ENCODE data around the gene DENND1A.

Gene DENND1A

DNA sequence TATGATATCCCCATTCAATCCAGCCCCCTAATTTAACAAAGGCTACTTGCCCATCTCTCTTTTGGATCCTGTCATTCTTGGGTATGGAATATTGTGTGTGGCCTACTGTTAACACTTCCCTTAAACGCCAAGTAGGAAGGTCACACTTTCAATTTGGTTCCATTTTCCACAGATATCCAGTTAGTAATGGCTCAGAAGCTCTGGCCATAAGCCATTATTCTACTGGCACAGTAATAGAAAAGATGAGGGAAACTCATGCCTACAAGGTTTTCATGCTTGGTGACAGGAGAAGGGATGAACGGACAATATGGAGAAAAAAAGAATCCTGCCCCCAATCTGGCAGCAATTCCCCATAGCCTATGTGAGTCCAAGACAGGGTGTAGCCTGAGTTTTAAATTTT, 346.3 kb downstream of the DENND1A start:
- no peak for DNase-seq (ENCODE audit: low spot score)

DNA sequence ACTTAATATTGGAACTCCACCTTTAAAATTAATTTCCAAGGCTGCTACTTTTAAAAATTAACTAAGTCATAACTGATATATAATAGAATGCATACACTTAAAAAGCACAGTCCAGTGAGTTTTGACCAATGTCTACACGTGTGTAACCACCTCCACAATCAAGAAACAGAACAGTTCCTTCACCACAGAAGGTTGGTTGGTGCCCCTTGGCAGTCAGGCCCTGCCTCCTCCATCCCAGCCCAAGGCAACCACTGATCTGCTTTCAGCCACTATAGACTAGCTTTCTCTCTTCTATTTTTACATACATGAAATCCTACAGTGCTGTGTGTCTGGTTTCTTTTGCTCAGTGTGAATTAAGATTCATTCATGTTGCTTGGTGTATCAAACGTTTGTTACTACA, 358.7 kb downstream of the DENND1A start:
- DNase-seq (ENCODE audit: low spot score) = no peak

DNA sequence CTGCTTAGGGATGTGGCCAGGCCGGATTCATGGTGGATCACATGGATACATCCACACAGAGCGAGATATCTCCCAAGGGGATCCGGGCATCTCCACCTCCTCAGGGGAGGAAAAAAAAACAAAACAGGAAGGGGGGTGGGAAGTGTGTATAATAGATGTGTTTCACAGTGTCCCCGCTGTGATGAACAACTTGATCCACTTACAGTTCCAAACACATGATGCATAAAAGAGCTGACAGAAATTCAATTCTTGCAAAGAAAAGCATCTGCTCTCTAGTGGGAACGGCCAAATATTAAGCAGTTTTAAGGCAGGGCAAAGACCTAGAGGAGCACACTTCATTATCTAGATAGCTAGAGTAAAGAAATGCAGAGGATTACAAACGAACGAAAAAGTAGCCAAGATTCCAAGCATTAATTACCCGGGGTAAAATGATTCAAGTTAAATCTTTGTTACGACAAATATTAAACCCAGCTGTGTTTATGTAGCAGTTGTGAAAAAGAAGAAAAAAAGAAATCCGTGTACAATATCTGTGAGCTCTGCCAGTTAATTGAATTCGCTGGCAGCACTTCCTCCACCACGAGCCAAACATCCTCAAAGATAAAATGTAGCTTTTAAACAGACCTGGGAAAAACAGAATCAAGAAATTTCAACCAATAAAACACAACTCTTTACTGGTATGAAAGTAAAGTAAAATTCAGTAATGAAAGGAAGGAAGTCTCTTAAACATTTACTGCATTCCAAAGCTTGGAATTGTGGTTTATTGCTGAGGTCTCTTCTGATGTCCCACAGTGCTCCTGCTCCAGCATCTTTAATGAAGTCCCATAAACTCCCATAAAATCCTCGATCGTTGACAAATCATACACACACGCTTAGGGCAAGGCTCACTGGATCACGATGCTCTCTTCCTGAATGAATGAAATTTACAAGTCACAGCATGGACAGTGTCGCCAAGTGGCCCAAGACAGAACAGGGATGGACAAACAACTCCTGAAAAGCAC, 360.9 kb downstream of the DENND1A start:
- peak; percentile 49 for DNase-seq (ENCODE audit: low spot score)

DNA sequence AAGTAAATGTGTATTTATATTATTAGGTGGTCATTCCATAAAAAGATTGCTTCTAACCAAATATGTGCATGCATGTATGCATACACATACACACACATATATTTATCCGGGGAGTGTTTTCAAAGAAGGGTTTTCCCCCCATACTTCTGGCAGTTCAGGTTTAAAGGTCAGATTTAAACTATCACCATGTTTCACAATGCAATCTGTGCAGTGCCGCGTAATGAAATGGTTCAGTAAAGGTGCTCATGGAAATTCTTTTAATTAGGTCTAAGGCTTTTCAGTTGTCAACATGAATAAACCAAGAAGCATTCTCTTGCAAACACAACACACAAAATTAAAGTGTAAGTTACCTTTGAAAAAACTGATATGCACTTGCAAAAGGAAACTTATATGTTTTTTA, 362.9 kb downstream of the DENND1A start:
- DNase-seq (ENCODE audit: low spot score) = no peak

DNA sequence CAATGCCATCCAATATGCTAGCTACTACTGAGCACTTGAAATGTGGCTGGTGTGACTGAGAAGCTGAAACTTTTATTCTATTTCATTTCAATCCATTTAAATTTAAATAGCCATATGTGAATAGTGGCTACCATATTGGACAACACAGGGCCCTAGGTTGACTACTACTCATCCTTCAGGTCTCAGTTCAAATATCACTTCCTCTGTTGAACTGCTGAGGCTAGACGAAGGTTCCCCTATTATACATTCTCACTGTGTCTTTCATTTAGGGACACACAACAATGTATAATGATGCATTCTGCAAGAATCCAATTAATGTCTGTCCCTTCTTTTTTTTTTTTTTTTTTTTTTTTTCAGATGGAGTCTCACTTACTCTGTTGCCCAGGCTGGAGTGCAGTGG, 365.3 kb downstream of the DENND1A start:
- DNase-seq (ENCODE audit: low spot score) = no peak

DNA sequence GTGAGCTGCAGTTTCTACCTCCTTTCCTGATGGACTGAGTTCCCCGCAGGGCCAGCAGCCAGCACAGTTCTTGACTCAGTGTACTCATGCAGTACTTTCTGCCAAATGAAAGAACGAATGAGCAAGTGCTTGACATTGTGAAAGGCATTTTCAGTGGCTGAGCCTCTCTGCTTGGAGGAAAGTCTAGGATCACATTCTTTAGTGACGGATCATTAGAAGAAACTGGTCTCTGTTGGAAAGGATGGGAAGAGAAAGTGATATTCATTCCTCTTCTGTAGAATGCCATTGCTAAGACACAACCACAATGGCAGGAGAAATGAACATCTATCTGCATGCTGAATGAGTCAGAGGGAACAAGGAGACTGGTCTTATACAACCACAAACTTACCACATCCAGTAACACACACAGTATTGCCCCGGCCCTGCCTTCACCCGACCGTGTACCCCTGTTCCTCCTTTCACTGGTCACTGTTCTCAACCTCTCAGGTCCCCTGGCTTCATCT, 367.0 kb downstream of the DENND1A start:
- DNase-seq (ENCODE audit: low spot score) = peak; percentile 9

DNA sequence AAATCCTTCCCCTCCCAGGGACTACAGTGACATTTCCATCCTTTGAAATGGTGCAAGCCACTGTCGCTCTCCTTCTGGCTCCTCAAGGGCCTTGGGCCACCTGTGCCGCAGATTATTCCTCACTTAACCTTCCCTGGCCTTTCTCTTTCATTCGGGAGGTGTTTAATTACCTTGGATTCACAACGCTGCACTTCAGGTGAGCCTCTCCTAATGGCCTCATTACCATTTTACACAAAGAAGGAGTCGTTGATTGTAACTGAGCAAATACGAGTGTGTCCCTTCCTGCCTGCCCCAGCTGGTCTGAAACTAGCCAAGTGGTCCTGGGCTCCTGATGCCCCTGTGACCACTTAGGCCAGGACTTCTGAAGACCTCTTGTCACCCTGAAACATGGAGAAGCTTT, 368.9 kb downstream of the DENND1A start:
- no peak for DNase-seq (ENCODE audit: low spot score)

DNA sequence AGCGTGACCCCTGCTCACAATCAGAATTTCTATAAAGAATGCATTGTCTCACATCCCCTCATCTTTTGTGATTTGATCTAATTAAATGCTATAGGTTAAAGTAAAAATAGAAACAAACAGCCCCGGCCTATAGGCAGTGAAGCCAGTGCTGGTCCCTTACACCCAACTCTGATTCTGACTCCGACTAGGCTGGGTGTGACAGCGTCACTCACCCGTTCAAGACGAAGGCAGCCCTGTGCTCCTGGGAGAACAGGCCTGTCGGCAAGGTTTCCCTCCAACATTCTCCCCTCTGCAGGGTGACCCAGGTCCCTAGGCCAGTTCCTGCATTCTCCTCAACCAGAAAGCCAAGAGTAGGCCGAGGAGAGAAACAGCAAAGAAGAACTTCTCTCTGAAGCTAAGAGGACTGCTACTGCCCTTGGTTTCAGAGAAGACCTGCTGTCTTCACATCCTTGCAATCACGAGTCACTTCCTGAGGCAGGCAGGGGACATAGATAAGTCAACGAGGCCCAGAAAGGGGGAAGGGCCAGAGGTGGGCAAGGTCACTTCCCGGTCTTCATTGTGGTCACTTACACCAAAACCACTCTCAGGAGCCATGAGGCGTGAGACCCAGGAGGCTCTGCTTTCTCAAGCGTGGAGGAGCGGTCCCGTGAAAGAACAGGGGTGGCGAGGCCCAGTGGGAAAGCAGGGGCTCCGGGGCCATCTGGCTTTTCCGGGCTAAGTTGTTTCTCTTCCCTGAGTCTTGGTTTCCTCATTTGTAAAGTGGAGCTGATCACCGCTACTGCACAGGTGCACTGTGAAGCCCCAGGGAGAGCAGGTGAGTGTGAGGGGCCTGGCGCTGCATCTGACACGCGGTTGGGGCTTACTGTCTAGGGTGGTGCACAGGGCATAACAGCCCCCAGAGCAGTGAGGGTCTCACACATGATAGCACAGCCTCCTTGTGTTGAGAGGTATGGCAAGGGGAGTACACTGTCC, 373.2 kb downstream of the DENND1A start:
- no peak for DNase-seq (ENCODE audit: low spot score)

DNA sequence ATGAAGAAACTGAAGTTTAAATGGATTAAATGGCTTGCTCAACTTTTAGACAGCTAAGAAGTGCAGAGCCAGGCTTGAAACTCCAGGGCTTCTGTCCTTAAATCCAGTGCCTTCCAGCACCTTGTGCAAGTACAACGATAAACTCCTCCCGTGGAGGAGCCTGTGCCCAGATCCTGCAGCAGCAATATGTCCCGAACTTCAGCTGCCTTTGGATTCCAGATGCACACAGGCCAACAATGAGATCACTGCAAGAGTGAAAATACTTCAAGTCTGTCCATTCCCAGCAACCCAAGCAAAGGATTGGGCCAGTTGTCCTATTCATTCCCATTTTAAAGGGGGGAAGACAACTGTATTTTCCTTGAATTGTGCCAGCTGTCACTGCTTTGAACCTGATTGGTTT, 374.3 kb downstream of the DENND1A start:
- no peak for DNase-seq (ENCODE audit: low spot score)

DNA sequence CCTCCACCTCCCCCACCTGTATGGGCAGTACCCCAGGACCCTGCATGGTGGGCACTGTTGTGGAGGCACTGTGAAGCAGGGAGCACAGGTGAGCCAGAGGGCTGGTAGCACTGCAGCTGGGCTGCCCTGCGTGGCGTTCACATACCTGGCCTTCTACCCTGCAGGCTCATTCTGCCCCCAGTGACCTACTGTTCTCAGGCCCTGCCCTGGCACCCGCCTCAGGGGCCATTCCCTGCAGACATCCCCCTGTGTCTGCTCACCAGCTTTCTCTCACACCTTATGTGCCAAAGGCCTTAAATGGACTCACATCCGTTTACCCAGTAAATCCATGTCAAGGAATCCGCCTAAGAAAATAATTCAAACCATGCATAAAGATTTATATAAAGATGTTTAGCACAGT, 377.4 kb downstream of the DENND1A start:
- DNase-seq (ENCODE audit: low spot score) = no peak

DNA sequence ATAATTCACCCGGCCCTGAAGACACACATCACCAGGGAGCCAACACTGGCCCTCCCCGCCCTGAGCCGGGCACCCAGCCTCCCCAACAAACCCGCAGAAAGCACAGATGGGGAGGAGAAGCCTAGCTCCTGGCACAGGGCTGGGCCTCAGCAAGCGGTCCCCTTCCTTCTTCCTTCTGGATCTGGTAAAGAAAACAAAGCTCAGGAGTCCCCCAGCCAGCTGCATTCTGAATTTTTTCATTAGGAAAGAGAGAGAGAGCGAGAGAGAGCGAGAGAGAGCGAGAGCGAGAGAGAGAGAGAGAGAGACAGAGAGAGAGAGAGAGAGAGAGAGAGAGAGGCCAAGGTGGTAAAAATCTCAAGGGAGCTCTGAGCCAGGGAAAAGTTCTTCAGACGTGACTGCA, 378.2 kb downstream of the DENND1A start:
- DNase-seq (ENCODE audit: low spot score) = no peak

DNA sequence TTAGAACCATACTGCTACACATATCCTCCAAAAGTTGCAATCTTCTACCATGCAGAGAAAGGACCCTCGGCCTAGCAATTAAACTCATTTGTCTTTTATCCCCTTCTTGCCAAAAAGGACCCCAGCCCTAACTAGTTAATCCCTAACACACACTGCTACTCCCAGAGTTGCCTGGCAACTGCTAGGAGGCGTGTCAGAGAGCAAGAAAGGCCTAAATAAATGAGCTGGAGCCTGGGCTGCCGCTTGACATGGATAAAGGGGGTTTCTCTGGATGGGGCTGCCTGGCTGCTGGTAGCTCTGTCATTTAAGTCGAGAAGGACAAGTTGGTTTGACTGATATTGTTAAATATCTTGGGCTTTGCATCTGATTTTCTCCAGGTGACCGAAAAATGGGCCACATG, 379.1 kb downstream of the DENND1A start:
- DNase-seq (ENCODE audit: low spot score) = no peak

DNA sequence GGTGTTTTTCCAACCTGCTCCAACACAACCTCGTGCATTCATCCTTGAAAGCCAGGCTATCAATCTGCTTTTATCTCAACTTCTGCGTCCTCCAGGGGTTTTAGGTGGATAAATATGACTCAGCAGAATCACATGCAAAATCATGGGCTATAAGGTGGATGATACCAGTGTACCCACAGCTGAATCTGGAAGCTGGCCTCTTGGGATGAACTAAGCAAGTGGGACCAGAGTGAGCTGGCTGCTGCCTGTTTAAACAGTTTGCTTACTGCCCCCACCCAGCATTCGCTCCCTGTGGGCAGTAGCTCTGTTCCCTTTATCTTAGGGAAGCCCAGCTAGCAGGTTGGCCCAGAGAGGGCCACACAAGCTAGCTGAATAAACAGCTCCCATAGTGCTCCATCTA, 379.9 kb downstream of the DENND1A start:
- no peak for DNase-seq (ENCODE audit: low spot score)

DNA sequence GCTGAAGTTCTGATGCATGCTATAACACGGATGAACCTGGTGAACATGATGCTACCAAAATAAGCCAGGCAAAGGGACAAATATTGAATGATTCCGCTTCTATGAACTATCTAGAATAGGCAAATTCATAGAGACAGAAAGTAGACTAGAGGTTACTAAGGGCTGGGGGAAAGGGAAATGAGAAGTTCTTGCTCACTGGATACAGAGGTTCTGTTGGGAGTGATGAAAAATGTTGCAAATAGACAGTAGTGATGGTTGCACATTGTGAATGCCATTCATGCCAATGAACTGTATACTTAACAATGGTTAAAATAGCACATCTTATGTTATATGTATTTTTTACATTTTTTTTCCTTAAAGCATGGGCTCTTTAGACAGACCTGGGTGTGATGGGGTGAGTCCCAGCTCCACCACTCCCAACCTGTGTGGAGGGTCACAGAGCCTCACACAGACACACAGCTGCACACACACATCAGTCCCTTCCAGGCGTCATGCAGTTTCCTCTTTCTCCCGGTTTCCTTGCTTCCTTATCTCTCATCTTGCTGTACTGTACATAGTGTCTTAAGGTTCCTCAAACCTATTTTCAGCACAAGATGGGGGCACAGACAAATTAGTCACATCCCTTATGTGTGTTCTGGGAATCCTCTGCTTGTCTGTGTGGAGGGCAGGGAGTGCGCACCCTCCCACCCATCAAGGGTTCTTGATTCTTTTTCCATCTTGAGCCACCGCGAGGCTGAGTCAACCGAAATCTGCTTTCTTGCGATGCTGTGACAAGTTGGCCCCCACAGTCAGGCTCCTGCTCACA, 381.0 kb downstream of the DENND1A start:
- DNase-seq (ENCODE audit: low spot score) = no peak

DNA sequence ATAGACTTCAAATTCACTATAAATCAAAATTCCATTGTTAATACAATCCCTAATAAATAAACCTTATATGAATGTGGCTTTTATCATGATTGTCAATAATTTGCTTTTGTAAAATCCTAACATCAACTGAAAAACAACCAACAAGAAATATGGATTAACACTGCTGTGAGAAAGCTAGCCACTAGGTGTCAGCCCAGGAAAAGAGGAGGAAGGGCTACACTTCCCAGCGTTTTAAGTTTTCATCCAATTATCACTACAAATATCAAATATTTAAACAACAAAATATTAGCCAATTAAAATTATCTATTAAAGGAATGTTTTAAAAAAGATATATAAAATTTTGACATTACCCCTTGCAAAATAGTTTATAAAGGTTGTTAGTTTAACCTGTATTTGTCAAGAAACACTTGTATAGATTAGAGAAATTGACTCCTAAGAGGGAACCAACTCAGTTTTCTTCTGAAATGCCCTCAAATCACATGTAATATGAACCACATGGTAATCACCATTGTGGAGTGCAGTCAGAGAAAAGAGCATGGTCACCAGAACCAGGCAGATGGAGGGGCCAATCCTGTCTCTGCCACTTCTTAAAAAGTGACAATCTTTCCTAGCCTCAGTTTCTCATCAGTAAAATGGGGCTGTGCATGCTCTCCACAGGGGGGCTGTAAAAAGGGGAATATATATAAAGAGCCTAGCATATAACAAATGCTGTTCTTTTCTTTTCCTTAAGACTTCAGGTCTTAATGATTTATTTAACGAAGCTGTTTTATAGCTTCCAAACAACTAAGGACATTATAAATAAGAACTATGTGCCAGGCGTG, 385.7 kb downstream of the DENND1A start:
- peak; percentile 57 for DNase-seq (ENCODE audit: low spot score)

DNA sequence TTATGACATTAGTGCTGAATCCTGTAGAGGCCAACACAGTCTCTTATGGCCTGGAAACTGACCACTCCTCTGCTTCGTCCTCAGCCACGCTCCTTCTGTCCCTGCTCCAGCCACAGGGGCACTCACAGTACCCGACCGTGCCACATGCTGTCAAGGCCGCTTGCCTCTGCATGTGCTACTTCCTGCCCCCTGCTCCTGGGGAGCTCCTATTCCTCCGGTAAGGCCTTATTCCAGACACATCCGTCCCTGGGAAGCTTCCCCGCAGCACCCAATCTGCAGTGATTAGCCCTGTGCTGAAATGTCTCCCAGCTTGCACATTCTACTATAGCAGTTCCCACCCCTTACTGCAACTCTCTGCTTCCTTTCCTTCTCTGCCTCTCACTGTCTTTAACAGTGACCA, 386.4 kb downstream of the DENND1A start:
- DNase-seq (ENCODE audit: low spot score) = no peak

DNA sequence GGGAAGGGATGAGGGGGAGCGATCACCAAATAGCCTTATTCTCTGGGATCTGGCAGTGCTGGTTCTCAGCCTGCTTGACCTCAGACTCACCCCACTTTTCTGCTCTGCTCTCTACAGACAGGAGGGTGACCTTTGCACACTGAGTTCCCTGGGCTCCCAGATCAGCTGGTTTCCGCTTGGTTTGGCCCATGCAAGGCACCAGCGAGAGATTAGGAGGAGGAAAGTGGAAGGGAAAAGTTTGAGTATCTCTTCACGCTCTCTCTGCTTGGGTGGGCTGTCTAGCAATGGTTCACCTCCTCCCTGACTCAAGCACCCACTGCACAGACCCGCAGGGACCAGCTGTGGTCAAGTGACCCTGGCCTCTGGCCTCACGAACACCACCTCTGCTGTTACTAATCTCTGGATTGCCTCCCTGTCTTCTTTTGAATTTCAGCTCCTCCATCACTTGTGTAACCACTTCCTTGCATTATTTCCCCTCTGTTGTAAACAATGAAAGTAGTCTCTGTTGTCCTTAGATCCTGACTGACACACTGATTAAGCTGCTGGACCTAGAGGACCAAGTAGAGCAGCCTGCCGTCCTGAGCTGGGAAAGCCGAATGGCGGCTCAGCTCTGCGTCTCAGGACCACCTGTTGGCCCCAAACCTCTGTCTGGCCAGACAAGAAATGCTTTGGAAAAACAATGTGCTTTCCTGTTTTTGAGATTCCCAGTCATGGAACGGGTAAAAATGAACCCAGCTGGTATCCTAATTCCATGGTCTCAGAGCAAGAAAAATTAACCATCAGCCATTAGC, 387.3 kb downstream of the DENND1A start:
- no peak for DNase-seq (ENCODE audit: low spot score)

DNA sequence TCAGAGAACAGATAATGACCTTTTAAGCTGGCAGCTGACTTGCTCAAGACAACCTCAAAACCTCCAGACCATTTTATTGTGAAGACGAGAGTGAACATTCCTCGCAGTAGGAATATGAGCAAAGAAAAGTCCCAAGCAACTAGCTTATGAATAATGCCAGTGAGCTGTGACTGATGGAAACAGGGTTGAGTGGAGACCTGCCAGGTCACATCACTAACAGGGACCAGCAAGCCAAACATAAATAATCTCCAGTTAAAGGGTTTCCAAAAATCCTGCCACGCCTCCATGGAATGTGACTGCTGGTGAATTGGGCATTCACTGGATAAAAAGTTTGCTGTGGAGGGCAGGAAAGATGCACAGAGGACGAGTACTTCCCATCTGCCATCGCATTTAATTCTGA, 388.5 kb downstream of the DENND1A start:
- peak; percentile 8 for DNase-seq (ENCODE audit: low spot score)

DNA sequence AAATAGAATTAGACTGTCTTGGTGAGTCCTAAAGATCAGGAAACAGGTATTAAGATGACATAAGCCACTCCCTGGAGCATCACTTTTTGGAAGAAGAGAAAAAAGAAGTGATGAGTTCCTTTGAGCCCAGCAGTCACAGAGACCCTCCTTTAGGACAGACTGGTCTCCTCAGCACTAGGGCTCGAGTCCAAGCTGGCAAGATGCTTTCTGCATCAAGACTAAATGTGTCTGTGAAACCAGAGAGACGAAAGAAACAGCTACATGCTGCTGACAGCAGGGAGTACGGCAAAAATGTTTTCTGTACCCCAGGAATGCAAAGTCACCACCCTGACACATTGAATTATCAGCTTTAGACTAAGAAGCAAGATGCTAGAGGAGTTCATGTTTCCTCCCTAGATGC, 389.5 kb downstream of the DENND1A start:
- DNase-seq (ENCODE audit: low spot score) = peak; percentile 14

DNA sequence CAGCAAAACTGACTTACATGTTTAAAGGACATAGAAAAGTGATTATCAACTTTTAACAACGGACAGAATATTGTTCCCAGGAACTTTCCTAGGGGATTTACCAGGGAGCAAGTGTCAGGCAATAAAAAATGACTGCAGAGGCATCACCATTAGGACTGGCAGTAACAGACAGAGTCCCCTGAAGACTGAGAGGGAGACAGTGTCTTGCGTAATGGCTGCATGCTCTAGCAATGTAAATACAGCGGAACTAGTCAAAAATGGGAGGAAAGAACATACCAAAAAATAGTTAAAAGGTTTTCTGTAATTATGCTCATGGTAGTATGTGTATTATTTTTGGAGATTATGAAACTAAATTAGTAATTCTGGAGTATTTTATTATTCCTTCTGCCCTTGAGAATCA, 392.1 kb downstream of the DENND1A start:
- no peak for DNase-seq (ENCODE audit: low spot score)

All from cerebellar cortex (tissue), 1 donor.